CD4-positive, alpha-beta T cell treated with Interleukin-12 subunit alpha and Interleukin-12 subunit beta, for 1 hour (primary cell): ENCODE data around the gene BCL2L11.
A peak's percentile ranks its signal among the peaks of the same experiment; 100 is the strongest.
"Not testable (repeated sequence)": the region's sequence is repeated elsewhere in the genome, so short reads cannot be mapped to it uniquely, and the experiment has no call there.

Source experiments
- DNase-seq: peaks from one replicate; pipeline ENCODE4 v3.0.0-alpha.2; 2020

The BCL2L11 gene

GRCh38 chr2:111120253-111121027 lies at the start of gene BCL2L11:
TSS of gene BCL2L11 (plus strand) at chr2:111120914. CDS start at chr2:111123746, 2,832 bp downstream.
- DNase-seq: peak; percentile 94

- no peak for DNase-seq
These were observed 49.0 kb upstream of the BCL2L11 start for GRCh38 chr2:111071600-111072171.

GRCh38 chr2:111072220-111072871 lies 48.4 kb upstream of the BCL2L11 start:
- DNase-seq: no peak

GRCh38 chr2:111082659-111083058 lies 38.1 kb upstream of the BCL2L11 start:
- not testable (repeated sequence) for DNase-seq

GRCh38 chr2:111091811-111092211 lies 28.9 kb upstream of the BCL2L11 start:
- DNase-seq: no peak

GRCh38 chr2:111094691-111095090 lies 26.0 kb upstream of the BCL2L11 start:
- DNase-seq: no peak

GRCh38 chr2:111095434-111095833 lies 25.3 kb upstream of the BCL2L11 start:
- DNase-seq: no peak

GRCh38 chr2:111099402-111099801 lies 21.3 kb upstream of the BCL2L11 start:
- no peak for DNase-seq

GRCh38 chr2:111100087-111100764 lies 20.5 kb upstream of the BCL2L11 start:
- no peak for DNase-seq

- peak; percentile 7 for DNase-seq
These were observed 19.9 kb upstream of the BCL2L11 start for GRCh38 chr2:111100765-111101162.

- no peak for DNase-seq
These were observed 19.1 kb upstream of the BCL2L11 start for GRCh38 chr2:111101592-111101991.

- no peak for DNase-seq
These were observed 18.5 kb upstream of the BCL2L11 start for GRCh38 chr2:111102216-111102615.

- no peak for DNase-seq
These were observed 14.8 kb upstream of the BCL2L11 start for GRCh38 chr2:111105926-111106325.

- DNase-seq: no peak
These were observed 14.0 kb upstream of the BCL2L11 start for GRCh38 chr2:111106706-111107105.

GRCh38 chr2:111108745-111109271 lies 11.9 kb upstream of the BCL2L11 start:
- no peak for DNase-seq

GRCh38 chr2:111111101-111111755 lies 9.5 kb upstream of the BCL2L11 start:
- DNase-seq: no peak

- DNase-seq: no peak
These were observed 6.9 kb upstream of the BCL2L11 start for GRCh38 chr2:111113838-111114237.

GRCh38 chr2:111116011-111116746 lies 4.5 kb upstream of the BCL2L11 start:
- DNase-seq: no peak

- peak; percentile 76 for DNase-seq
These were observed 3.7 kb upstream of the BCL2L11 start for GRCh38 chr2:111116843-111117597.

- peak; percentile 19 for DNase-seq
These were observed 2.9 kb upstream of the BCL2L11 start for GRCh38 chr2:111117598-111118480.
